ACHN (cell line): Measurements from ENCODE around the gene SCFD2.

Source experiments
- DNase-seq: peaks from one replicate; pipeline ENCODE4 v3.0.0-alpha.2; 2015
- in situ Hi-C: cut with HindIII; loops from 2 replicates; pipeline ENCODE4 v1.10.0; 2017; ENCODE audit warnings: low sequenced_read_pairs, low pct_ligation_motif_present, low pct_unique_long_range_greater_than_20kb

The SCFD2 gene

DNA sequence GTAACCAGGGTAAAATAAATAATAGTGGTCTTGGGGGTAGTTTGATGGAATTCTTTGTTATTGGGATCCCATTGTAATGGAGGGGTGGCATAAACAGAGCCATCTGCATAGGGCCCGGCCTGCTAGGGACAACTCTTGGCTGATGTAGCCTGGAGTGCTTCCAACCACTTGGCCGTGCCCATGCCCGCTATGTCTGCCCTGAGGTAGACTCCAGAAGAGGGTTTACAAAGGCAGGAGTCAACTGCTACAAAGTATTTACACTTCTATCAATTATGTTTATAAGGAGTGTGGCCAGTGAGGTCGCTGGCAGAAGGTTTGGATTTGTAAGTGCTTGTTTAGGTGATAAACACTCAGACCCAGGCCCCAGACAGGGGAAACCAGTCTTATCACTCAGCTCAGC, 495.6 kb downstream of the SCFD2 start:
- in situ Hi-C loops: no loop called here
- no peak for DNase-seq

DNA sequence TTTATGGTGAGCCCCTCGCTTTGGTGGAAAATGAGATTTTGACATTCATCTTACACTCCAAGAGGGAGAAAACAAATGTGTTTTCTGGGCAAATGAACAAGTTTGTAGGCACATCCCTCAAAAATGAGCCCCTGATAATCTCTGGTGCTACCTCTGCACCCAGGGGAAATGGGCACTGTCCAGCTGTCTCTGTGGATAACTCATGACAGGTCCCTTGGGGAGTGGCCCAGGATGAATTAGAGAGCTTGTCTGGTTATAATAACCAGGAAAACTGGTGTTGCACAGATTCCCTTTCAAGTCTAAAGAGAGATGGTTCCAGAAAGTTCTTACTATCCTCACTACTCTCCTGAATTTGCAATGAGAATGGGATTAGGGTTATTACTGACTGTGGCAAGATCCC, 496.2 kb downstream of the SCFD2 start:
- in situ Hi-C loops: no loop called here
- no peak for DNase-seq

DNA sequence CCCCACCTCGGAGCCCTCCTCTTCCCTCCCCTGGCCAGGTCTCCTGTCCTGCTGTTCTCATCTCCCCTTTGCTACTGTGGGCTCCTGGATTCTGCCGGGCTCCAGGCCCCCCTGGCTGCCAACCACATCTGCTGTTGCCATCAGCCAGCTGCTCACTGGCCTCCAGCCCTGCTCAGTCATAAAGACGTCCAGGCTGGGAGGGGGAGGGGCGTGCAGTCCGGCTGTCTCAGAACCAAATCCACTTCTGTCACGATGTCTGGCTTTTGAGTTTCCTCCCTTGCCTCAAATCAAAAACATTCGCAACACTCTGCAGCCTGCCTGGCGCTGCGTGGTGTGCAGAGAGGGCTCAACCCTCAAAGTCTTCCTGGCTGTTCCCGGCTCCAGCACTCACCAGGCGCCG, 496.7 kb downstream of the SCFD2 start:
- in situ Hi-C loops: no loop called here
- DNase-seq: no peak

DNA sequence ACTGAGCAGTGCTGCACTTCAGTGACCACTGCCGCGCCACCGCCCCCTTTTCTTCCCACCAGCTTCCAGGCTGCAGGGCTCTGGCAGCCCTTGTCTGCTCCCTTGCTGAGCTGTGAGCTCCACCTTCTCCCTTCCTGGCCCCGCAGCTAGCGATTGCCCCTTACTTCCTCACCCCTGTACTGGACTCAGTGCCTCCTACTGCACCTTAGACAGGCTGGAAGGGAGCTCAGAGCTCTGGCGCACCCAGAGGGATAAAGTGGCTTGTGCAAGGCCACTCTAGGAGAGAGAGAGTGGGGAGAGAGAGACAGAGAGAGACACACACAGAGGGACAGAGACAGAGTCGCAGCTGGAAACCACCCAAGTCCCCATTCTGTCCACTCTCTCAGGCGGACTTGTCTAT, 497.7 kb downstream of the SCFD2 start:
- no peak for DNase-seq
- in situ Hi-C loops: no loop called here

DNA sequence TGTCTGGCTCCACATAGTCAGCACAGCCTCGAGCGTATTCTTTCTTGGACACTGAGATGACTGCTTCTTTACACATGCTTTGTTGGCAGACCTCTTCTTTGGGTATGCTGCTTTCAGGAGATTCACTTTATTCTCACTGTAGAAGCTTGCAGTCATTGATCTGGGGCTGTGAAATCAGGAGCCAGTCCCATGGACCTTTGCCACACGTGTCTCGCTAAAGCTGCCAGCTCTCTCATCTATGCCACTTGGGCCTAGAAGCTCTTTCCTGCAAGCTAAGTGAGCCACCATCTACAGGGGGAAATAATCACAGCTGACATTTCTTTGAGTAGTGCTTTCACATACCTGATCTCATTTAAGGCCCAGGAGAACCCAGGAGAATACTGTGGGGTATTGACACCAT, 498.7 kb downstream of the SCFD2 start:
- DNase-seq: no peak
- in situ Hi-C loops: no loop called here

DNA sequence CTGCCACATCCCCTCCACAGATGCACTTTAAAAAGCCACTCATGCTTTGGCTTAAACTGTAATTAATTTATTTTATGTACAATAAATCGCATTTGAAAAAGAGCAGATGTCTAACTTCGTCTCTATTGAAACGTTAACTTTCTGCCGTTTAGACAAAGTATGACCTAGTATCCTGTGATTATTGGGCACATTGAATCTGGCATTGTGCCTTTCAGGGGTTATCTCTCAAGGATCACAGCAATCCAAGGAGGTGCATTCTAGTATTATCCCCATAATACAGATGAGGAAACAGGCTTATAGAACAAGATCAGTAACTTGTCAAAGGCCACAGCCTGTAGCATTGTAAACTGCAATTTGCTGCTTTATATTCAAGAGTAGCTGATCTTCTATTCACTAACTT, 499.1 kb downstream of the SCFD2 start:
- in situ Hi-C loops: no loop called here
- DNase-seq: no peak

DNA sequence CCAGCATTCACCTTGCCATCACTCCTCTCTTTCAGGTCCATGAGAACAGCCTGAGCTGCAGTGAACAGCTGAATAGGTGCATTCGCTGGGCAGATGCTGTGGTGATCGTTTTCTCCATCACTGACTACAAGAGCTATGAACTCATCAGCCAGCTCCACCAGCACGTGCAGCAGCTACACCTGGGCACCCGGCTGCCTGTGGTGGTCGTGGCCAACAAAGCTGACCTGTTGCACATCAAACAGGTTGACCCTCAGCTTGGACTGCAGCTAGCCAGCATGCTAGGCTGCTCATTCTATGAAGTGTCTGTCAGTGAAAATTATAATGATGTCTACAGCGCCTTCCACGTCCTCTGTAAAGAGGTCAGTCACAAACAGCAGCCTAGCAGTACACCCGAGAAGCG, 500.6 kb downstream of the SCFD2 start:
- in situ Hi-C loops: no loop called here
- no peak for DNase-seq

DNA sequence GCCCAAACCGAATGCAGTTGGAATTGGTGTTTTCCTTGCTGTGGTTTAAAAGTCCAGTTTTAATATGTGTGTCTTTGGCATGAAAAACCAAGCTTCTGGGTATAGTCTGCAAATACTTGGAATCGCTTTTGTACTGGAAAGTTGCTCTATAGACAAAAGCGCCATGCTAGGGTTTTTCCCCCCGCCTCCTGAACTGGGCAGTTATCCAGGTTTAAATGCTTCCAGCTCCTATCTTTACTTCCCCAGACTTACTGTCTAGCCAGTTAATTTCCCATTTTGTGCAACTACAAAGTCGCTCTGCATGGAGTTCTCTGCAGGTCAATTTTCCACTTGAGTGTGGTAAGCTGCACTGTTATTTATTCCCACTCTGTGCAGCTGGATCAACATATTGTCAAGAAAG, 501.1 kb downstream of the SCFD2 start:
- in situ Hi-C loops: no loop called here
- DNase-seq: no peak

DNA sequence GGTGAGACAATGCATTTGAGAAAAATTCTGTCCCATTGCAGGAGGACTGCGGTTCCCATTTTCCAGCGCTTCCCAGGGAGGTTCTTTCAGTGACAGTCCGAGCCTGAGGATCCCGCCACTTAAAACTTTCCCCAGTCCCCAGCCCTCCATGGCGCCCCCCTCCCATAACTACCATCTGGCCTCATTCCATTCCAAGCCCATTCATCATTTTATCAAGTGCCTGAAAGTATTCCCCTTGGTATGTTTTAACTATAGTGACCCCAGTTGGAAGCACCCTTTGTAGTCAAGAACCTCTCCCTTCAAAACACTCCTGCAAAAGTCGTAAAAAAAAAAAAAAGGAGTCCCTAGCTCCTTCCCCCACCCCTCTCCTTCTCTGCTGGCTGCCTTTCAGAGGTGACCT, 502.5 kb downstream of the SCFD2 start:
- in situ Hi-C loops: no loop called here
- DNase-seq: no peak

DNA sequence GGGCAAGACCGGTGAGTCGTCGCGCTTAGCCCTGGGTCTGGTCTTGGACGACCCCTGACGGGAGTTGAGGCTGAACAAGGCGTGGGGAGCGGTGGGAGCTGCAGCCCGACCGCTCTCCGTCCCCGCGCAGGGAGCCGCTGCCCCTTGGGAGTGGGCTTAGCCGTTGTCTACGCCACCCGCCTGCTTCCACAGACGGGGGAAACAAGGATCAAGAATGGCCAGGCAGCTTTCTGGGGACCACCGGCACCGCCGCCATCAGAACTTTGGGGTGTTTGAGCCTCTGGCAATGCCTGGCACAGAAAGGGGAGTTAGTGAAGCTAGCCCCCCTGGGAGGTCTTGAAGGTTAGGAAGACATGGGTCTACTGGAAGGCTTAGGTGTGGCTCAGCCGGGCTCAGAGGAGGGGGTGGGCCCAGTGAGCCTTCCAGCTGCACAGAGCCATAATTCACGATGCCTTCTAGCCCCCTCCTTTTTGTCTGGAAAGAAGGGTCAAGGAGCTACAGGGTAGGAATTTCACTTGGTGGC, 503.2 kb downstream of the SCFD2 start:
- in situ Hi-C loops: no loop called here
- no peak for DNase-seq

DNA sequence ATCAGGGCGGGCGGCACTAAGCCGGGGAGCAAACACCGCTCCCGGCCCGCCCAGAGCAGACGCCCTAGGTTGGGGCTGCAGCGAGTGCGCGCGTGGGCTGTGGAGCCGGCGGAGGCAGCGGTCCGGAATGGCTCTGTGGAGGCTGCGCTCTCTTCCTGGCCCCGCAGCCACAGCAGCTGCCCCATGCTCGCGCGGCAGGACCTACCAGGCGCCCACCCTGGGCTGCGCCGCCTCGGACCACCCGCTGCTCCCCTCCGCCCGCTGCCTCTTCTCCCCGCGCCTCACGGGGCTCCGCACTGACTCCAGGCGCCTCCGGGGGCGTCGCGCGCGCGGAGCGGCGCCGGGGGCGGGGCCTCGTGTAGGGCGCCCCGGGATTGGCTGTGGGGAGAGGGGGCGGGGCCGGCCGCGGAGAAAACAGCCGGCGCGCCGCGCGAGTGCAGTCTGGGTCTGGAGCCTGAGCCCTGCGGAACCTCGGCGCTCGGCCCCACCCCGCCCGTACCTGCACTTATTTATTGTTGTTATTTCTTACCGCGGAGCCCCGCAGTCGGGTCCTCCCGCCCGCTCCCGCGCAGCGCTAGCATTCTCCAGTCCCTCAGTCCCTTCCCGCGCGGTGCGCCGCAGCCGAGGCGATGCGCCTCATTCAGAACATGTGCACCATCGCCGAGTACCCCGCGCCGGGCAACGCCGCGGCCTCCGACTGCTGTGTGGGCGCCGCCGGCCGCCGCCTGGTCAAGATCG, 503.8 kb downstream of the SCFD2 start, which contains the start of gene RASL11B:
Gene RASL11B (plus strand): TSS at position 439 of the 738 bp plus-strand sequence. CDS start 191 bp downstream, at position 630.
- in situ Hi-C loops: no loop called here
- DNase-seq: peak; percentile 62

DNA sequence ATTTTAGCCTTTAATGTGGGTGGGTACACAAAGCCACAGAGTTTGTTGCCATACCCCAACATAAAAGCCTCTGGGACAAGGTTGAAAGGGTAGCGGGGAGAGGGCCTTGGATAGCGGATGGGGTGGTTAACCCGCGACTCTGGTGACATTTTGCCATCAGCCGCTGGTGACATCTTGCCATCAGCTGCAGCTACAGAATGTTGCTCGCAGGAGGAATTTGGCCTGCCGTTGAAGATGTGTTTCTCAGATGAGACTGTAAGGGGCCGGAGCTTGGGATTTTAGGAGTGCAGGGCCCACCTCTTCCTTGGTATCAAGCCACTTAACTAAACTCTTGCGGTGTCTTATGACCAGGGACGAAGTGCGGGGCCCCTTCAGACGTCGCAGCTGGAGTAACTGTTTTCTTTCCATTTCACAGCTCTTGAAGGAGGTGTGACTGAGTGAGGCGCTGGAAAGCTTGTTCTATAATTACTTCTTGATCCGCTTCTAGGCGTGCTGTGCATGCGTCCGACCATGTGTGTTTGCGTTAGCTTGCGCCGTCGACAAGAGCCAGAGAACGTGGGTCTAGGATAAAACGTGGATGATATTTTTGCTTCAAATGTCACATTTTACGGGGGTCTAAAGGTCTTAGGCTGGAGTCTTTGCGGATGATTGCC, 504.6 kb downstream of the SCFD2 start:
- no peak for DNase-seq
- in situ Hi-C loops: no loop called here

DNA sequence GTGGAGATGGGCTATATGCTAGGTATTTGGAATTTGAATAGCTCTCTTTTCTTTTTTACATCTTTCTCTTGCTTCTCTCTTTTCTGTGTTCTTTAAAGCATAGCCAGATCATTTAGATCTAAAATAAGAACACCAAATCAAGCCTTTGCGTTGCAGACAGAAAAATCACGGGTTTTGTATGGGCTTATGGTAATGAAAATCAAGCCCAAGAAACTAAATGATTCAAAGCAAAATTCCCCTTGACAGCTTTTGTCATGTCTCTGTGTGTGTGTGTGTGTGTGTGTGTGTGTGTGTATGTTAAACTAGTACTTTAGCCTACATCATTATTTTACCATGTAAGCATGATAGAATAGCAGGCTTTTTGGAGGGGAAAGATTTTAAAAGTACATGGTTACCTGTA, 505.5 kb downstream of the SCFD2 start:
- DNase-seq: no peak
- in situ Hi-C loops: no loop called here

DNA sequence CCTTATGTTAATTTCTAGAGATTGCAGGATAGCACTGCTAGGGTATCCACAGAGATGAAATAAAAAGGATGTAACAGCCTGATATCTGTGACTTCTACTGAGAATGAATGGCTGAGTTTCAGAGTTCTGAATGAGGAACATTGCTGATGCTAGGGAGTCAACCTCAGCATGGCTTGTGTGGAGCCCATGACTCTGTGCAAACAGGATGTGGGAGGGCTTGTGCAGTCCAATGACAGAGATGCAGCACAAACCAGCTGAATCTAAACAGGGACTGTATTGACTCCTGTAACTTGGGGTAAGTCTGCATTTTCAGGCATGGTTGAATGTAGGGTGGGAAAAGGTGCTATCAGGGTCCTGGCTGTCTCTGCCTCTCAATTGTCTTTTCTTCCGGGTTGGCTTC, 509.1 kb downstream of the SCFD2 start:
- DNase-seq: no peak
- in situ Hi-C loops: no loop called here

DNA sequence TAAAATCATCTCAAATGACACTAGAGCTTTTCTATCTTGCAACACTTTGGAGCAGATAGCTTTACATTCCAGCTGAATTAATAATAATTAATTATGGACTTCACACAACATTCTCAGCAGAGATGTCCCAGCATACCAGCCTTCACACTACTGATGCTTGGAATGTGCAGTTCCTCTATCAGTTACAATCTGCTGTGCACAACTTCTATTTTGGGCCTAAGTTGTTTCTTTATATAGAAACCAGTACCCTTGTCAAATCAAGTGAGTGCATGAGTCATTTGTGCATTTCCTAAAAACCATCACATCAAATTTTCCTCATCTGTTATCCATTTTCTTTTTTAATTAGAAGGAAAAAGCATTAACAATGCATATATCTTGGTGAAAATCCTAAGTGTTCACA, 512.5 kb downstream of the SCFD2 start:
- in situ Hi-C loops: no loop called here

DNA sequence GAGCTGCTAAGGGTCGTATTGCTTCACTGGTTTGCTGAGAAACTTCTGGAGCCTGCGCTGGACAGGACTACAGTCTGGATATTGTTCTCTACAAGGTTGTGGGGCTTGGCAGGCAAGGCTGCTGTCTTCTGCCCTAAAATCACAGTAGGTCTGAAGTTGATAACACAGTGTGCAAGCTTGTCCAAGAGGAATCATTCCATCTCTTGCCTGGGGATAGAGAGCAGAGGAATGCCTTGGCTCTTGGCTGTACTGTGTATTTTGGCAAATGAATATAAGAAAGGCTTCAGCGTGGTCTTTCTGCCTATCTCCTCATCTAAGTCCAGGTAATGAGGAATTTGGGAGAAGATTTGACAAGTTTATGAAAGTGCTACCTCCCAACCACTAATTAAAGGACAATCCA, 513.1 kb downstream of the SCFD2 start:
- DNase-seq: no peak
- in situ Hi-C loops: no loop called here

More for the DNA sequence above, 512.5 kb downstream of the SCFD2 start:
- DNase-seq: no peak

DNA sequence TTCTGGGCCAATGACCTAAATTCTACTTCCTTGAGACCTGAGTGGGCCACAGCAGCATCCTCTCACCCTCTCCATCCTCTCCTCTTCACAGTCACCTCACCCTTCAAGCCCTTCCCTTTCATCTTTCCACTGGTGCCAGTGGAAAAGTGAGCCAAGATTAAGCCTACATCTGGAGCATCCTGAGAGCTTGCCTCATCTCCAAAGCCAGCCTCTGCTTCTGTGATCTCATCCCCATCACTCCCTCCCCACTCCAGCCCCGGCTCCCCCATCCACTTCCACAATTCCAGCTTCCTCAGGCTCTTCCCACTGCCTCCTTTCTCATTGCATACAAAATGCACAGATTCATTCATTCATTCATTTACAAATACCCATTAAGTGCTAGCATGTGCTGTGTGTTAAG, 513.8 kb downstream of the SCFD2 start:
- DNase-seq: no peak
- in situ Hi-C loops: no loop called here

DNA sequence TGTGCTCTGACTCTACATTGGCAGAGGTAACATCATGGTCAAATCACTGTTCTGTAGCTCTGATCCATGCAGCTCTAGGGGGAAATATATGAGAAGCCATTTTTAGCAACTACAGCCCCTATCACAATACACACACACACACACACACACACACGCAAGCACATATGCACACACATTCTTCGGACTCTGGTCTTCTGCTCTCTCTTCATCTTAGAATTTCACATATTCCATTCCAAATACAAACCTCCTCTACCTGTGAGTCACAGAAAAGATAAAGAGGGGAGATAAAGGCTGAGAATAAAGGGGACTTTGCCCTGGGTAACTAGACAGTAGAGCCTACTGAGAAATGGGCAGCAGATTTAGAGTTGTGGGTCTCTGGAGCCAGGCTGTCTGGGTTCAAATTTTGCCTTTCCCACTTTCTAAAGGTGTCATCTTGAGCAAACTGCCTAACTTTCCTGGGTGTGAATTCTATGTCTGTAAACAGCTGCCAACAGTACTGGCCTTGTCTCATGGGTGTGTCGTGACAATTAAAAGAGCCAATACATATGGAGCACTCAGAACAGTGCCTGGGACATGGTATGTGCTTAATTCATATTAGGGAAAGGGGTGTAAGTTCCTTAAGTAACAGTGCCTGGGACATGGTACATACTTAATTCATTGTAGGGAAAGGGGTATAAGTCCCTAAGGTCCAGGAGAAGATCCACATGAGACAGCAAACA, 515.3 kb downstream of the SCFD2 start:
- in situ Hi-C loops: no loop called here
- no peak for DNase-seq

DNA sequence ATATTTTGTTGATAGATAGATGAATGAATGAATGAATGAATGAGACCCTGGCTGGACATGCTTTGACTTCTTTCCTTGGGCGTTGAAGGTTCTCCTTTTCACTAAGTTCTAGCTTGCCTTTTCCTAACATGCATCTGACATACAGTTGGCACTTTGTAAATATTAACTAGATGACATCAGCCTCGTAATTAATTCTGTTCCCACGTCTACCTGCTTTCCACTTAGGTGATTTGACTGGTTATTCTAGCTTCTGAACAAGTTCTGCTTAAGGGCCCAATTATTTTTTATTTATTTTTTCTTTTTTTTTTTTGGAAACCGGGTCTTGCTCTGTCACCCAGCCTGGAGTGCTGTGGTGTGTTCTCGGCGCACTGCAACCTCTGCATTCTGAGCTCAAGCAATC, 517.6 kb downstream of the SCFD2 start:
- no peak for DNase-seq

More for the DNA sequence above, 517.6 kb downstream of the SCFD2 start:
- in situ Hi-C loops: no loop called here
